GM18873 (cell line): Measurements from ENCODE around the gene PHF1.

Source experiments
- ATAC-seq: cut with Tn5 transposase; IDR thresholded peaks from one replicate; pipeline ENCODE4 v1.9.1; 2021; ENCODE audit warnings: mild to moderate bottlenecking, moderate library complexity, moderate number of reproducible peaks; ENCODE audit not compliant: unreplicated experiment, low FRiP score

PHF1 gene

GRCh38 chr6:33417128-33417902 is 6.5 kb downstream of the PHF1 start:
- no peak for ATAC-seq

- ATAC-seq, result peak; percentile 84
These were observed 7.3 kb downstream of the PHF1 start, which contains the start of gene CUTA for GRCh38 chr6:33417903-33418689. CUTA (minus strand) TSS chr6:33418107; CDS start chr6:33418000, 107 bp downstream.

- ATAC-seq, result no peak
These were observed 8.0 kb downstream of the PHF1 start for GRCh38 chr6:33418690-33419291.

GRCh38 chr6:33419580-33420490 is 9.0 kb downstream of the PHF1 start, which contains the start of gene SYNGAP1:
SYNGAP1 (plus strand) TSS chr6:33420065; CDS start chr6:33420265, 200 bp downstream.
- ATAC-seq, result no peak

GRCh38 chr6:33420491-33421343 is 9.9 kb downstream of the PHF1 start:
- ATAC-seq, result no peak

GRCh38 chr6:33421344-33421643 is 10.5 kb downstream of the PHF1 start:
- no peak for ATAC-seq

GRCh38 chr6:33423777-33424176 is 13.0 kb downstream of the PHF1 start:
- ATAC-seq, result no peak

GRCh38 chr6:33424855-33425667 is 14.2 kb downstream of the PHF1 start:
- ATAC-seq, result no peak

- no peak for ATAC-seq
These were observed 15.1 kb downstream of the PHF1 start for GRCh38 chr6:33425668-33426577.

GRCh38 chr6:33426590-33427511 is 16.0 kb downstream of the PHF1 start:
- ATAC-seq, result no peak

- ATAC-seq, result no peak
These were observed 16.9 kb downstream of the PHF1 start for GRCh38 chr6:33427585-33428223.

GRCh38 chr6:33428224-33428965 is 17.6 kb downstream of the PHF1 start:
- no peak for ATAC-seq

GRCh38 chr6:33428966-33429749 is 18.3 kb downstream of the PHF1 start:
- ATAC-seq, result no peak

GRCh38 chr6:33429750-33430052 is 18.9 kb downstream of the PHF1 start:
- ATAC-seq, result no peak

- no peak for ATAC-seq
These were observed 19.5 kb downstream of the PHF1 start for GRCh38 chr6:33430334-33430733.
